HepG2 (cell line): ENCODE data around the gene MMP25. TPM values are rescaled to one million over a fixed set of nuclear protein-coding genes. Genes with fewer than 3 reads are reported as not detected.

ENCODE experiments used
- ATF7 ChIP-seq, 2 experiments: fragments of 450-650 bp in 1 of 2; sonication (generic) in 1 of 2; formaldehyde crosslinking in 1 of 2; IDR thresholded peaks; 2 replicates each; pipeline versions ENCODE4 v1.4.0 to v1.6.1; 2016 to 2020; ENCODE audit warnings: antibody characterized with exemption in 1 of 2, mild to moderate bottlenecking in 1 of 2, missing genetic modification reagents in 1 of 2
- HNRNPLL ChIP-seq: fragments of 200-400 bp; formaldehyde crosslinking; IDR thresholded peaks from 2 replicates; pipeline ENCODE4 v1.6.1; 2017; ENCODE audit warnings: mild to moderate bottlenecking, low read depth, low read length; ENCODE audit not compliant: poor library complexity, severe bottlenecking
- JUND ChIP-seq: sonication (generic); formaldehyde crosslinking; IDR thresholded peaks from 2 replicates; pipeline ENCODE4 v1.8.0; 2022; ENCODE audit warnings: mild to moderate bottlenecking, missing genetic modification reagents
- LCORL ChIP-seq, 2 experiments: fragments of 450-650 bp in 1 of 2; sonication (generic) in 1 of 2; formaldehyde crosslinking in 1 of 2; IDR thresholded peaks; 2 replicates each; pipeline versions ENCODE4 v1.5.0 to v1.6.1; 2017 to 2020; ENCODE audit warnings: antibody characterized with exemption in 1 of 2, missing genetic modification reagents in 1 of 2
- NCOA1 ChIP-seq: sonication (generic); formaldehyde crosslinking; IDR thresholded peaks from 2 replicates; pipeline ENCODE4 v1.9.0; 2021; ENCODE audit warnings: missing genetic modification reagents
- TFDP1 ChIP-seq: IDR thresholded peaks from 2 replicates; pipeline ENCODE4 v1.6.1; 2016; ENCODE audit warnings: missing compliant biosample characterization, missing genetic modification reagents, borderline replicate concordance
- ZNF543 ChIP-seq: sonication (generic); formaldehyde crosslinking; IDR thresholded peaks from 2 replicates; pipeline ENCODE4 v1.4.0; 2020; ENCODE audit warnings: mild to moderate bottlenecking, missing genetic modification reagents
- ZNF598 ChIP-seq: sonication (generic); formaldehyde crosslinking; IDR thresholded peaks from 2 replicates; pipeline ENCODE4 v1.5.1; 2020; ENCODE audit warnings: mild to moderate bottlenecking, missing genetic modification reagents, borderline replicate concordance
- ZNF646 ChIP-seq: sonication (generic); formaldehyde crosslinking; IDR thresholded peaks from 2 replicates; pipeline ENCODE4 v1.9.0; 2021; ENCODE audit warnings: mild to moderate bottlenecking, missing genetic modification reagents
- ZNF766 ChIP-seq: sonication (generic); formaldehyde crosslinking; IDR thresholded peaks from 2 replicates; pipeline ENCODE4 v1.5.0; 2020; ENCODE audit warnings: missing genetic modification reagents, borderline replicate concordance
- ZSCAN20 ChIP-seq: sonication (generic); formaldehyde crosslinking; IDR thresholded peaks from 2 replicates; pipeline ENCODE4 v1.4.0; 2020; ENCODE audit warnings: missing genetic modification reagents, mild to moderate bottlenecking, borderline replicate concordance
- polyA plus RNA-seq, 8 experiments: library from polyadenylated mRNA; depleted of rRNA in 3 of 8; stranded (reverse) in 7 of 8; unstranded in 1 of 8; fragments of >200 nt; fragmentation: Illumina TruSeq in 4 of 8; extraction: Trizol in 4 of 8; gene quantifications; 2 replicates each; pipeline versions ENCODE4 v1.2.1 to v1.2.3, GENCODE V29; 2011 to 2016; ENCODE audit warnings: low read depth in 4 of 8, missing spikeins in 1 of 8, mixed read lengths in 1 of 8; ENCODE audit not compliant: insufficient read depth in 1 of 8
- total RNA-seq, 5 experiments: library from RNA; depleted of rRNA; stranded (reverse); fragments of >200 nt; fragmentation: Illumina TruSeq; extraction: Trizol; gene quantifications; 2 replicates each; pipeline ENCODE4 v1.2.3, GENCODE V29; 2016; ENCODE audit warnings: low read depth in 1 of 5
- TF ChIP-seq, protein P1 (sequence below), 2 experiments: sonication (generic) in 1 of 2; formaldehyde crosslinking in 1 of 2; IDR thresholded peaks; 2 replicates each; pipeline versions ENCODE4 v1.4.0 to v1.6.1; 2018 to 2020; ENCODE audit warnings: missing genetic modification reagents in 2 of 2, borderline replicate concordance in 1 of 2, low read depth in 1 of 2, mild to moderate bottlenecking in 1 of 2, missing biosample characterization in 1 of 2
- TF ChIP-seq, protein P2 (sequence below): sonication (generic); formaldehyde crosslinking; IDR thresholded peaks from 2 replicates; pipeline ENCODE4 v1.4.0; 2020; ENCODE audit warnings: missing genetic modification reagents, borderline replicate concordance

The MMP25 gene
- total and polyA plus RNA-seq, 2 of the 13 experiments (the other 11 are each of a cell fraction or from before 2014, with no cell fraction given), result 0.04 to 0.08 TPM

GRCh38 chr16:3065742-3066439 is 19.5 kb downstream of the MMP25 start (continued):
- TF ChIP-seq ZNF646 (CRISPR knock-in tag) (no peak), ZSCAN20 (CRISPR knock-in tag) (no peak), ZNF766 (CRISPR knock-in tag) (no peak), LCORL (IDR thresholded peaks at IDR 0.05) (no peak), LCORL (CRISPR knock-in tag; IDR thresholded peaks at IDR 0.05) (no peak), ATF7 (IDR thresholded peaks at IDR 0.05) (no peak), ATF7 (CRISPR knock-in tag; IDR thresholded peaks at IDR 0.05) (no peak), ZNF543 (CRISPR knock-in tag) (no peak), JUND (CRISPR knock-in tag) (no peak), NCOA1 (0 out of 2 replicates have a peak, but pooled peaks have one; percentile 7), TFDP1 (CRISPR knock-in tag) (no peak), ZNF598 (CRISPR knock-in tag) (no peak), HNRNPLL (peak; percentile 22)
- TF ChIP-seq, protein P1, sequence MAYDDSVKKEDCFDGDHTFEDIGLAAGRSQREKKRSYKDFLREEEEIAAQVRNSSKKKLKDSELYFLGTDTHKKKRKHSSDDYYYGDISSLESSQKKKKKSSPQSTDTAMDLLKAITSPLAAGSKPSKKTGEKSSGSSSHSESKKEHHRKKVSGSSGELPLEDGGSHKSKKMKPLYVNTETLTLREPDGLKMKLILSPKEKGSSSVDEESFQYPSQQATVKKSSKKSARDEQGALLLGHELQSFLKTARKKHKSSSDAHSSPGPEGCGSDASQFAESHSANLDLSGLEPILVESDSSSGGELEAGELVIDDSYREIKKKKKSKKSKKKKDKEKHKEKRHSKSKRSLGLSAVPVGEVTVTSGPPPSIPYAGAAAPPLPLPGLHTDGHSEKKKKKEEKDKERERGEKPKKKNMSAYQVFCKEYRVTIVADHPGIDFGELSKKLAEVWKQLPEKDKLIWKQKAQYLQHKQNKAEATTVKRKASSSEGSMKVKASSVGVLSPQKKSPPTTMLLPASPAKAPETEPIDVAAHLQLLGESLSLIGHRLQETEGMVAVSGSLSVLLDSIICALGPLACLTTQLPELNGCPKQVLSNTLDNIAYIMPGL (CRISPR knock-in tag; IDR thresholded peaks at IDR 0.05; ENCODE audit: borderline replicate concordance in 1 of 2, low read depth in 1 of 2), result peak in 1 of 2 experiments; percentile 75; a peak in 1 of 4 replicates
- TF ChIP-seq, protein P2, sequence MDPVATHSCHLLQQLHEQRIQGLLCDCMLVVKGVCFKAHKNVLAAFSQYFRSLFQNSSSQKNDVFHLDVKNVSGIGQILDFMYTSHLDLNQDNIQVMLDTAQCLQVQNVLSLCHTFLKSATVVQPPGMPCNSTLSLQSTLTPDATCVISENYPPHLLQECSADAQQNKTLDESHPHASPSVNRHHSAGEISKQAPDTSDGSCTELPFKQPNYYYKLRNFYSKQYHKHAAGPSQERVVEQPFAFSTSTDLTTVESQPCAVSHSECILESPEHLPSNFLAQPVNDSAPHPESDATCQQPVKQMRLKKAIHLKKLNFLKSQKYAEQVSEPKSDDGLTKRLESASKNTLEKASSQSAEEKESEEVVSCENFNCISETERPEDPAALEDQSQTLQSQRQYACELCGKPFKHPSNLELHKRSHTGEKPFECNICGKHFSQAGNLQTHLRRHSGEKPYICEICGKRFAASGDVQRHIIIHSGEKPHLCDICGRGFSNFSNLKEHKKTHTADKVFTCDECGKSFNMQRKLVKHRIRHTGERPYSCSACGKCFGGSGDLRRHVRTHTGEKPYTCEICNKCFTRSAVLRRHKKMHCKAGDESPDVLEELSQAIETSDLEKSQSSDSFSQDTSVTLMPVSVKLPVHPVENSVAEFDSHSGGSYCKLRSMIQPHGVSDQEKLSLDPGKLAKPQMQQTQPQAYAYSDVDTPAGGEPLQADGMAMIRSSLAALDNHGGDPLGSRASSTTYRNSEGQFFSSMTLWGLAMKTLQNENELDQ, result no peak
